Spleen (tissue), 13 donors: Measurements from ENCODE around the gene ZYX. TPM values are rescaled to one million over a fixed set of nuclear protein-coding genes. Genes with fewer than 3 reads are reported as not detected.
A peak's percentile ranks its signal among the peaks of the same experiment; 100 is the strongest.

Experiments
- DNase-seq: peaks from one replicate; pipeline ENCODE4 v3.0.0-alpha.2; 2020
- H3K27ac ChIP-seq, 8 donors: fragments of 200-600 bp; sonication (generic) in 7 of 8; 1 replicate in 4 of 8; 2 replicates in 4 of 8; pipeline versions ENCODE4 v1.5.0 to v1.8.0; 2016 to 2021; ENCODE audit warnings: inconsistent platforms in 4 of 8, mild to moderate bottlenecking in 4 of 8, moderate library complexity in 1 of 8
- H3K27me3 ChIP-seq, 7 donors: fragments of 200-600 bp; sonication (generic) in 6 of 7; replicated peaks in 1 of 7; 1 replicate in 4 of 7; 2 replicates in 3 of 7; pipeline versions ENCODE4 v1.5.0 to v1.8.0; 2016 to 2021; ENCODE audit warnings: inconsistent platforms in 3 of 7, mild to moderate bottlenecking in 1 of 7
- H3K36me3 ChIP-seq, 6 donors: fragments of 200-600 bp; sonication (generic) in 5 of 6; 1 replicate in 4 of 6; 2 replicates in 2 of 6; pipeline versions ENCODE4 v1.5.0 to v1.8.0; 2016 to 2021; ENCODE audit warnings: inconsistent platforms in 2 of 6
- H3K4me1 ChIP-seq, 6 donors: fragments of 200-600 bp; sonication (generic) in 5 of 6; 1 replicate in 3 of 6; 2 replicates in 3 of 6; pipeline versions ENCODE4 v1.5.0 to v1.8.0; 2016 to 2021; ENCODE audit warnings: inconsistent platforms in 3 of 6
- H3K4me3 ChIP-seq, 8 donors: fragments of 200-600 bp; sonication (generic) in 7 of 8; 1 replicate in 4 of 8; 2 replicates in 4 of 8; pipeline versions ENCODE4 v1.5.0 to v1.8.0; 2016 to 2021; ENCODE audit warnings: inconsistent platforms in 4 of 8, mild to moderate bottlenecking in 4 of 8, moderate library complexity in 2 of 8
- H3K9me3 ChIP-seq, 8 donors: fragments of 200-600 bp; sonication (generic) in 7 of 8; 1 replicate in 4 of 8; 2 replicates in 4 of 8; pipeline versions ENCODE4 v1.5.0 to v1.8.0; 2016 to 2021; ENCODE audit warnings: inconsistent platforms in 4 of 8
- POLR2A ChIP-seq, 3 donors: fragments of 450-650 bp; IDR thresholded peaks; one replicate each; pipeline ENCODE4 v1.5.1; 2017; ENCODE audit warnings: antibody characterized with exemption in 3 of 3, mild to moderate bottlenecking in 1 of 3
- POLR2AphosphoS5 ChIP-seq, 3 donors: sonication (generic); formaldehyde crosslinking; IDR thresholded peaks; one replicate each; pipeline ENCODE4 v1.5.1; 2017; ENCODE audit warnings: antibody characterized with exemption in 3 of 3
- WGBS, 5 donors: extraction: QIAGEN DNeasy Blood & Tissue Kit in 3 of 5; methylation state at CpG; one replicate each; pipeline versions ENCODE4 v1.1.5 to v1.1.7; 2013 to 2018; 5-methylcytosine and 5-hydroxymethylcytosine counted together
- intact Hi-C: fragments of 100-400 bp; cut with DNase I; formaldehyde crosslinking; loops from one replicate; pipeline ENCODE4 v1.15.0; 2023; ENCODE audit warnings: low total_unique reads
- long read RNA-seq, 2 donors: transcript quantifications; one replicate each; lab custom pipeline, GENCODE V29; 2026
- polyA plus RNA-seq, 3 donors: library from polyadenylated mRNA; stranded (reverse); fragments of 200-250 nt; gene quantifications; one replicate each; pipeline ENCODE4 v1.2.1, GENCODE V29; 2013
- total RNA-seq, 7 donors: library from RNA; depleted of rRNA in 3 of 7; stranded (reverse); fragments of >200 nt in 3 of 7; fragmentation: NEBNext Ultra II Directional in 4 of 7; extraction: Animal tissue kit (Norgen Biotek cat#: 25700) in 4 of 7; gene quantifications; one replicate each; pipeline versions ENCODE4 v1.1.0 to v1.2.1, GENCODE V29; 2016 to 2021
- TF ChIP-seq, protein P1 (sequence below), 11 experiments: fragments of 200-600 bp in 7 of 11; fragments of 450-650 bp in 4 of 11; sonication (generic) in 4 of 11; IDR thresholded peaks in 8 of 11; conservative IDR thresholded peaks in 3 of 11; 1 replicate in 7 of 11; 2 replicates in 4 of 11; pipeline versions ENCODE4 v1.4.0 to v1.8.0; 2016 to 2021; ENCODE audit warnings: antibody characterized with exemption in 11 of 11, inconsistent platforms in 4 of 11, mild to moderate bottlenecking in 1 of 11
- donor health status: healthy with polysubstance abuse.
- donor health status: DM: no; HTN: no; CAD: no; lungs with moderate emphysema.
- donor health status: DM: no; HTN: no; CAD: no.
- donor health status: Bipolar disorder and iron deficiency.
- donor health status: healthy.
- donor health status: DM: no; HTN: no; CAD: no.
- donor health status: DM: yes; HTN: yes; CAD: no.

ZYX gene, protein sequence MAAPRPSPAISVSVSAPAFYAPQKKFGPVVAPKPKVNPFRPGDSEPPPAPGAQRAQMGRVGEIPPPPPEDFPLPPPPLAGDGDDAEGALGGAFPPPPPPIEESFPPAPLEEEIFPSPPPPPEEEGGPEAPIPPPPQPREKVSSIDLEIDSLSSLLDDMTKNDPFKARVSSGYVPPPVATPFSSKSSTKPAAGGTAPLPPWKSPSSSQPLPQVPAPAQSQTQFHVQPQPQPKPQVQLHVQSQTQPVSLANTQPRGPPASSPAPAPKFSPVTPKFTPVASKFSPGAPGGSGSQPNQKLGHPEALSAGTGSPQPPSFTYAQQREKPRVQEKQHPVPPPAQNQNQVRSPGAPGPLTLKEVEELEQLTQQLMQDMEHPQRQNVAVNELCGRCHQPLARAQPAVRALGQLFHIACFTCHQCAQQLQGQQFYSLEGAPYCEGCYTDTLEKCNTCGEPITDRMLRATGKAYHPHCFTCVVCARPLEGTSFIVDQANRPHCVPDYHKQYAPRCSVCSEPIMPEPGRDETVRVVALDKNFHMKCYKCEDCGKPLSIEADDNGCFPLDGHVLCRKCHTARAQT
- 100 to 1,000 TPM; 104 to 439 (median 211) TPM for total RNA-seq
- polyA plus RNA-seq: 10 to 100 TPM; 50.3 to 95.6 (median 53.6) TPM
- long read RNA-seq, donor 1, transcript ZYX-201 (10 exons, 2,493 nt): major isoform, 13 of 119 reads
- long read RNA-seq, donor 1, partial matches to known transcripts: 78 of 119 reads
- long read RNA-seq, donor 1, other reads (novel, unspliced or antisense): 27 of 119 reads
- long read RNA-seq, donor 2, transcript ZYX-201 (10 exons, 2,493 nt): major isoform, 11 of 95 reads
- long read RNA-seq, donor 2, partial matches to known transcripts: 66 of 95 reads
- long read RNA-seq, donor 2, other reads (novel, unspliced or antisense): 17 of 95 reads

DNA sequence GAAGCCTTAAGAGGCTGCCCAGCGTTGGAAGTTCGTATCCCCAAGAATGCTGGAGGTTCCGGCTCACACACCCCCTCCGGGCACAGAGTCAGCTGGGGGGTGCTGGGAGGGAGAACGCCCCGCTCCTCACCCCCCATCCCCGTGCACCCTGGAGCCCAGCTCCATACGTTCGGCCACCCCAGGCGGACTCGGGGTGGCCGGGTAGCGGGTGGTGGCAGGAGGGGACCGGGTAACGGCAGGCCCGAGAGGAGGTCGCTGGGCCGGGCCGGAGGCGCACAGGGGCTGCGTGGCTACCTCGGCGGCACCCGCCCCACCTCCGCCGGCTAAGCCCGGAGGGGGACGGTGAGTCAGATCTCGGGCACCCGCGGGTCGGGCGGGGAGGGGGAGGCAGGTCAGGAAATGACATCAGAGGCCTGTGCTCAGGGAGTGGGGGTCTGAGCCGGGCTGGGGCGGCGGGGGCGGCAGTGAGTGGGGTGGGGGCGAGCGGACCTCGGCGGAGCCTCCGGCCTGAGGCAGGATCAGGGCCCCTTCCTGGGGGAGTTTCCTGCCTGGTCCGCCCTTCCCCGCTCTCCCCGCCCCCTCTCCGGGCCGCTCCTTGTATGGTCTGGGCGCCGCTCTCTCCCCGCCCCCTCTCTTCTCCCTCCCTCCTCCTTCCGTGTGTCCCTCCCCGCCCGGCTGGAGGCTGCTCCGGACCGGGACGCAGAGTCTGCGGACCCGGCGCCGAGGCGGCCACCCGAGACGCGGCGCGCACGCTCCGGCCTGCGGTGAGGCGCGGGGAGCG is at the start of gene ZYX:
Gene ZYX, plus strand, starts transcription at position 700 of the 781 bp plus-strand sequence. CDS start 227 bp downstream, outside the sequence.
- intact Hi-C loops: no loop called here
- TF ChIP-seq POLR2AphosphoS5 (IDR thresholded peaks at IDR 0.05): peak; percentile 88 to 97 (median 90)
- peak; percentile 52 to 58 (median 55) for TF ChIP-seq POLR2A (IDR thresholded peaks at IDR 0.05)
- TF ChIP-seq, protein P1, sequence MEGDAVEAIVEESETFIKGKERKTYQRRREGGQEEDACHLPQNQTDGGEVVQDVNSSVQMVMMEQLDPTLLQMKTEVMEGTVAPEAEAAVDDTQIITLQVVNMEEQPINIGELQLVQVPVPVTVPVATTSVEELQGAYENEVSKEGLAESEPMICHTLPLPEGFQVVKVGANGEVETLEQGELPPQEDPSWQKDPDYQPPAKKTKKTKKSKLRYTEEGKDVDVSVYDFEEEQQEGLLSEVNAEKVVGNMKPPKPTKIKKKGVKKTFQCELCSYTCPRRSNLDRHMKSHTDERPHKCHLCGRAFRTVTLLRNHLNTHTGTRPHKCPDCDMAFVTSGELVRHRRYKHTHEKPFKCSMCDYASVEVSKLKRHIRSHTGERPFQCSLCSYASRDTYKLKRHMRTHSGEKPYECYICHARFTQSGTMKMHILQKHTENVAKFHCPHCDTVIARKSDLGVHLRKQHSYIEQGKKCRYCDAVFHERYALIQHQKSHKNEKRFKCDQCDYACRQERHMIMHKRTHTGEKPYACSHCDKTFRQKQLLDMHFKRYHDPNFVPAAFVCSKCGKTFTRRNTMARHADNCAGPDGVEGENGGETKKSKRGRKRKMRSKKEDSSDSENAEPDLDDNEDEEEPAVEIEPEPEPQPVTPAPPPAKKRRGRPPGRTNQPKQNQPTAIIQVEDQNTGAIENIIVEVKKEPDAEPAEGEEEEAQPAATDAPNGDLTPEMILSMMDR (IDR thresholded peaks at IDR 0.05 in 8 of 11, conservative IDR thresholded peaks at IDR 0.05 in 3 of 11): no peak
- H3K9me3 ChIP-seq: no peaks in the 10 kb centered on the region
- H3K4me3 ChIP-seq: peak within 1 kb of the TSS; percentile 72 to 98 (median 84)
- DNase-seq: peak; percentile 97
- H3K36me3 ChIP-seq: peaks cover 0 to 29% (median 0%) of the 10 kb centered on the region in 6 donors
- peaks cover 22 to 88% (median 77%) of the 10 kb centered on the region in 6 donors for H3K4me1 ChIP-seq
- 0 to 2% (median 0%) methylated on average over 7 to 71 of the region's 72 CpGs for WGBS, 5 donors
- peak within 1 kb of the TSS; percentile 96 to 100 (median 98) for H3K27ac ChIP-seq
- no peaks in the 10 kb centered on the region for H3K27me3 ChIP-seq

DNA sequence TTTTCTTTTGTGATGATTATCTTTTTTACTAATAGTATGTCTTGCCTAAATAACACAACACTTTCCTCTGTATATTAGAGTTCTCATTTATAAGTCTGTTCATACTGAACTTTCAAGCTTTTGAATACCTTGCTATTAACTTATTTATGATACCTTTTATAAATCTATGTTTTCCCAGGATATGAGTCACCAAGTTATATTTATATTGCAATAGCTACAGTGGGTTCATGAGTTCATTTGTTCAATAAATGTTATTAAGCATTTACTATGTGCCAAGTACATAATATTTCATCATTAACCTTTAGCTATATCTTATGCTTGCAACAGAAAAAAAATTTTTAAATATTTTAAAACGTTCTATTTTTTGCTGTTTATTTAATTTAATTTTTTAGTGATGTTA is 46.9 kb upstream of the ZYX start:
- DNase-seq: no peak
- intact Hi-C loops: no loop called here
- Histone ChIP-seq H3K36me3 (no peaks in the 10 kb centered on the region), H3K4me1 (no peaks in the 10 kb centered on the region), H3K9me3 (no peaks in the 10 kb centered on the region), H3K27me3 (peaks cover 0 to 4% (median 0%) of the 10 kb centered on the region in 7 donors), H3K27ac (no peak overlapping the region), H3K4me3 (no peak overlapping the region)
- WGBS, 5 donors: 42 to 68% (median 55%) methylated on average over 1 of the region's 1 CpG
- TF ChIP-seq POLR2A (IDR thresholded peaks at IDR 0.05) (no peak), POLR2AphosphoS5 (IDR thresholded peaks at IDR 0.05) (no peak)
- TF ChIP-seq, protein P1 (IDR thresholded peaks at IDR 0.05 in 8 of 11, conservative IDR thresholded peaks at IDR 0.05 in 3 of 11): no peak

DNA sequence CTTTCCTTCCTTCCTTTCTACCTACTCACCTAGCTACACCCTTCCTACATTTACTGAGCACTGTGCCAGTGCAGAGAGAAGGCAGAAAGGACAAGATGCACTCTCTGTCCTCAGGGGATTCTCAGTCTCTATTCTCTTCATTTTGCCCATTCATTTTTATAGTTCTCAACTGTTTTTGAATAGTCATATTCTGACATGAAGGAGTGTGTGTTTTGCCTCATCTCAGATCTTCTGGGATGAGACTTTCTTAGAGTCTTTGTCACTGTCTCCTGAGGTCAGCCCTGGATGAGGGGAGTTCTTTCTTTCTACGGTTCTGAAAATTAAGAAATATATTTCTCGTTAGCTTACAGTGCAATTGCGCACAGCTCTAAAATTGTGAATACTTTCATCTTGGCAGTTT is 43.9 kb upstream of the ZYX start:
- intact Hi-C loops: no loop called here
- Histone ChIP-seq H3K27me3 (peaks cover 0 to 5% (median 0%) of the 10 kb centered on the region in 7 donors), H3K4me1 (no peaks in the 10 kb centered on the region), H3K27ac (no peak overlapping the region), H3K36me3 (no peaks in the 10 kb centered on the region), H3K4me3 (no peak overlapping the region), H3K9me3 (no peaks in the 10 kb centered on the region)
- no peak for DNase-seq
- 84 to 90% (median 88%) methylated on average over 3 of the region's 3 CpGs for whole genome bisulfite sequencing, 5 donors
- no peak for TF ChIP-seq POLR2A (IDR thresholded peaks at IDR 0.05)
- TF ChIP-seq, protein P1 (IDR thresholded peaks at IDR 0.05 in 8 of 11, conservative IDR thresholded peaks at IDR 0.05 in 3 of 11): no peak
